ES-I3 (cell line): ENCODE measurements around the gene RNF121.

Source experiments
- H3K36me3 ChIP-seq: 2 replicates; pipeline ENCODE4 v1.6.1; 2013; ENCODE audit warnings: mild to moderate bottlenecking, low read length, control low read depth, moderate library complexity; ENCODE audit not compliant: insufficient read depth
- H3K4me1 ChIP-seq: 2 replicates; pipeline ENCODE4 v1.6.1; 2013; ENCODE audit warnings: mild to moderate bottlenecking, control low read depth, low read length; ENCODE audit not compliant: insufficient read depth
- H3K9ac ChIP-seq: 2 replicates; pipeline ENCODE4 v1.6.1; 2013; ENCODE audit warnings: low read depth, mild to moderate bottlenecking, low read length, moderate library complexity
- H3K9me3 ChIP-seq: 2 replicates; pipeline ENCODE4 v1.6.1; 2013; ENCODE audit warnings: mild to moderate bottlenecking, low read length, moderate library complexity; ENCODE audit not compliant: control insufficient read depth, insufficient read depth

The RNF121 gene

GRCh38 chr11:71990701-71991100 is 61.9 kb downstream of the RNF121 start:
- Histone ChIP-seq H3K9me3 (no peaks in the 10 kb centered on the region), H3K36me3 (peaks cover 6% of the 10 kb centered on the region), H3K9ac (no peak overlapping the region), H3K4me1 (no peaks in the 10 kb centered on the region)

GRCh38 chr11:71991494-71991893 is 62.6 kb downstream of the RNF121 start:
- Histone ChIP-seq H3K4me1 (no peaks in the 10 kb centered on the region), H3K9me3 (no peaks in the 10 kb centered on the region), H3K9ac (no peak overlapping the region), H3K36me3 (peaks cover 3% of the 10 kb centered on the region)

- Histone ChIP-seq H3K36me3 (peaks cover 1% of the 10 kb centered on the region), H3K9ac (no peak overlapping the region), H3K9me3 (no peaks in the 10 kb centered on the region), H3K4me1 (no peaks in the 10 kb centered on the region)
Measured at GRCh38 chr11:71992136-71992730, 63.4 kb downstream of the RNF121 start.

- no peak overlapping the region for H3K9ac ChIP-seq
- no peaks in the 10 kb centered on the region; the same call in none of the 2 replicates for H3K36me3 ChIP-seq
- H3K4me1 ChIP-seq: no peaks in the 10 kb centered on the region
- H3K9me3 ChIP-seq: no peaks in the 10 kb centered on the region
Measured at GRCh38 chr11:71994786-71995185, 65.9 kb downstream of the RNF121 start.

- Histone ChIP-seq H3K9me3 (no peaks in the 10 kb centered on the region), H3K9ac (no peak overlapping the region), H3K4me1 (no peaks in the 10 kb centered on the region), H3K36me3 (no peaks in the 10 kb centered on the region; the same call in 1 of the 2 replicates)
Measured at GRCh38 chr11:71995726-71996291, 67.0 kb downstream of the RNF121 start.

- no peak overlapping the region for H3K9ac ChIP-seq
- no peaks in the 10 kb centered on the region; the same call in 1 of the 2 replicates for H3K36me3 ChIP-seq
- H3K4me1 ChIP-seq: no peaks in the 10 kb centered on the region
- H3K9me3 ChIP-seq: no peaks in the 10 kb centered on the region
Measured at GRCh38 chr11:71996517-71996916, 67.7 kb downstream of the RNF121 start.

GRCh38 chr11:71996946-71997345 is 68.1 kb downstream of the RNF121 start:
- no peaks in the 10 kb centered on the region for H3K4me1 ChIP-seq
- no peaks in the 10 kb centered on the region; the same call in 1 of the 2 replicates for H3K36me3 ChIP-seq

GRCh38 chr11:71997594-71997993 is 68.7 kb downstream of the RNF121 start:
- Histone ChIP-seq H3K4me1 (no peaks in the 10 kb centered on the region), H3K9me3 (no peaks in the 10 kb centered on the region), H3K36me3 (peaks cover 5% of the 10 kb centered on the region; the same call in 1 of the 2 replicates), H3K9ac (no peak overlapping the region)

More at GRCh38 chr11:71996946-71997345, 68.1 kb downstream of the RNF121 start:
- no peak overlapping the region for H3K9ac ChIP-seq
- no peaks in the 10 kb centered on the region for H3K9me3 ChIP-seq

GRCh38 chr11:71998061-71998460 is 69.2 kb downstream of the RNF121 start:
- H3K9me3 ChIP-seq: no peaks in the 10 kb centered on the region
- no peak overlapping the region for H3K9ac ChIP-seq
- H3K4me1 ChIP-seq: no peaks in the 10 kb centered on the region
- peaks cover 9% of the 10 kb centered on the region; the same call in 1 of the 2 replicates for H3K36me3 ChIP-seq

GRCh38 chr11:71998649-71999310 is 69.9 kb downstream of the RNF121 start, which contains the start of gene IL18BP:
IL18BP (plus strand) TSS chr11:71998909; CDS start chr11:71999985, 1,076 bp downstream.
- Histone ChIP-seq H3K9me3 (no peaks in the 10 kb centered on the region), H3K36me3 (peaks cover 10% of the 10 kb centered on the region; the same call in 1 of the 2 replicates), H3K9ac (no peak within 1 kb of the TSS)

GRCh38 chr11:71999362-71999761 is 70.5 kb downstream of the RNF121 start:
- Histone ChIP-seq H3K9me3 (no peaks in the 10 kb centered on the region), H3K4me1 (no peaks in the 10 kb centered on the region), H3K36me3 (peaks cover 13% of the 10 kb centered on the region), H3K9ac (no peak overlapping the region)

More at GRCh38 chr11:71998649-71999310, 69.9 kb downstream of the RNF121 start, which contains the start of gene IL18BP:
- H3K4me1 ChIP-seq: no peaks in the 10 kb centered on the region

- Histone ChIP-seq H3K9me3 (no peaks in the 10 kb centered on the region), H3K9ac (no peak overlapping the region), H3K4me1 (no peaks in the 10 kb centered on the region), H3K36me3 (peaks cover 16% of the 10 kb centered on the region)
Measured at GRCh38 chr11:71999798-72000197, 71.0 kb downstream of the RNF121 start.

- Histone ChIP-seq H3K4me1 (no peaks in the 10 kb centered on the region), H3K9me3 (no peaks in the 10 kb centered on the region), H3K9ac (no peak overlapping the region), H3K36me3 (peaks cover 21% of the 10 kb centered on the region)
Measured at GRCh38 chr11:72000202-72000867, 71.5 kb downstream of the RNF121 start.

GRCh38 chr11:72001285-72001684 is 72.4 kb downstream of the RNF121 start:
- H3K36me3 ChIP-seq: peaks cover 21% of the 10 kb centered on the region
- H3K4me1 ChIP-seq: no peaks in the 10 kb centered on the region
- no peak overlapping the region for H3K9ac ChIP-seq
- no peaks in the 10 kb centered on the region for H3K9me3 ChIP-seq
